ENCODE data around the gene ANKS6.

ANKS6 gene

GRCh38 chr9:98801561-98801960, 5.2 kb upstream of the ANKS6 start:
- TF ChIP-seq FOXP2 (optimal IDR thresholded peaks at IDR 0.05; ENCODE audit: borderline replicate concordance, extremely low read depth, extremely low read length, insufficient read depth) (no peak), TAF1 (IDR thresholded peaks at IDR 0.05; ENCODE audit: borderline replicate concordance, insufficient read depth, low read length) (no peak), POLR2AphosphoS5 (IDR thresholded peaks at IDR 0.05; ENCODE audit: low read depth, low read length) (no peak), SIN3A (IDR thresholded peaks at IDR 0.05; ENCODE audit: borderline replicate concordance, insufficient read depth, low read length) (no peak)
- TF ChIP-seq, protein P1, sequence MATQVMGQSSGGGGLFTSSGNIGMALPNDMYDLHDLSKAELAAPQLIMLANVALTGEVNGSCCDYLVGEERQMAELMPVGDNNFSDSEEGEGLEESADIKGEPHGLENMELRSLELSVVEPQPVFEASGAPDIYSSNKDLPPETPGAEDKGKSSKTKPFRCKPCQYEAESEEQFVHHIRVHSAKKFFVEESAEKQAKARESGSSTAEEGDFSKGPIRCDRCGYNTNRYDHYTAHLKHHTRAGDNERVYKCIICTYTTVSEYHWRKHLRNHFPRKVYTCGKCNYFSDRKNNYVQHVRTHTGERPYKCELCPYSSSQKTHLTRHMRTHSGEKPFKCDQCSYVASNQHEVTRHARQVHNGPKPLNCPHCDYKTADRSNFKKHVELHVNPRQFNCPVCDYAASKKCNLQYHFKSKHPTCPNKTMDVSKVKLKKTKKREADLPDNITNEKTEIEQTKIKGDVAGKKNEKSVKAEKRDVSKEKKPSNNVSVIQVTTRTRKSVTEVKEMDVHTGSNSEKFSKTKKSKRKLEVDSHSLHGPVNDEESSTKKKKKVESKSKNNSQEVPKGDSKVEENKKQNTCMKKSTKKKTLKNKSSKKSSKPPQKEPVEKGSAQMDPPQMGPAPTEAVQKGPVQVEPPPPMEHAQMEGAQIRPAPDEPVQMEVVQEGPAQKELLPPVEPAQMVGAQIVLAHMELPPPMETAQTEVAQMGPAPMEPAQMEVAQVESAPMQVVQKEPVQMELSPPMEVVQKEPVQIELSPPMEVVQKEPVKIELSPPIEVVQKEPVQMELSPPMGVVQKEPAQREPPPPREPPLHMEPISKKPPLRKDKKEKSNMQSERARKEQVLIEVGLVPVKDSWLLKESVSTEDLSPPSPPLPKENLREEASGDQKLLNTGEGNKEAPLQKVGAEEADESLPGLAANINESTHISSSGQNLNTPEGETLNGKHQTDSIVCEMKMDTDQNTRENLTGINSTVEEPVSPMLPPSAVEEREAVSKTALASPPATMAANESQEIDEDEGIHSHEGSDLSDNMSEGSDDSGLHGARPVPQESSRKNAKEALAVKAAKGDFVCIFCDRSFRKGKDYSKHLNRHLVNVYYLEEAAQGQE (IDR thresholded peaks at IDR 0.05; ENCODE audit: insufficient read depth in 1 of 2, low read depth in 2 of 2, low read length in 2 of 2), result no peak

DNA sequence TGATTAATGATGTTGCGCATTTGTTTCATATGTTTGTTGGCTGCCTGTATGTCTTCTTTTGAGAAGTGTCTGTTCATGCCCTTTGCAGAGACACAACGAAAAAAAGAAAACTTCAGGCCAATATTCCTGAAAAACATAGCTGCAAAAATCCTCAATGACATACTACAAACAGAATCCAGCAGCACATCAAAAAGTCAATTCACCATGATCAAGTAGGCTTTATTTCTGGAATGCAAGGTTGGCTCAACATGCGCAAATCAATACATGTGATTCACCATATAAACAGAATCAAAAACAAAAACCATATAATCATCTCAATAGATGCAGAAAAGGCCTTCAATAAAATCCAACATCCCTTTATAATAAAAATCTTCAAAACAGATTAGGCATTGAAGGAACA, 1.9 kb upstream of the ANKS6 start:
- no peak for TF ChIP-seq FOXP2 (optimal IDR thresholded peaks at IDR 0.05; ENCODE audit: borderline replicate concordance, extremely low read depth, extremely low read length, insufficient read depth)
- TF ChIP-seq SIN3A (IDR thresholded peaks at IDR 0.05; ENCODE audit: borderline replicate concordance, insufficient read depth, low read length), result no peak
- TF ChIP-seq POLR2AphosphoS5 (IDR thresholded peaks at IDR 0.05; ENCODE audit: low read depth, low read length), result no peak
- TF ChIP-seq TAF1 (IDR thresholded peaks at IDR 0.05; ENCODE audit: borderline replicate concordance, insufficient read depth, low read length), result no peak
- TF ChIP-seq, protein P1 (IDR thresholded peaks at IDR 0.05; ENCODE audit: insufficient read depth in 1 of 2, low read depth in 2 of 2, low read length in 2 of 2), result no peak

GRCh38 chr9:98797491-98797890, 1.1 kb upstream of the ANKS6 start:
- TF ChIP-seq POLR2AphosphoS5 (IDR thresholded peaks at IDR 0.05; ENCODE audit: low read depth, low read length) (no peak), FOXP2 (optimal IDR thresholded peaks at IDR 0.05; ENCODE audit: borderline replicate concordance, extremely low read depth, extremely low read length, insufficient read depth) (no peak)
- TF ChIP-seq, protein P1 (IDR thresholded peaks at IDR 0.05; ENCODE audit: insufficient read depth in 1 of 2, low read depth in 2 of 2, low read length in 2 of 2), result no peak

GRCh38 chr9:98795970-98796363, 388 bp downstream of the ANKS6 start:
- TF ChIP-seq POLR2AphosphoS5 (IDR thresholded peaks at IDR 0.05; ENCODE audit: low read depth, low read length), result no peak
- no peak for TF ChIP-seq FOXP2 (optimal IDR thresholded peaks at IDR 0.05; ENCODE audit: borderline replicate concordance, extremely low read depth, extremely low read length, insufficient read depth)
- no peak for TF ChIP-seq SIN3A (IDR thresholded peaks at IDR 0.05; ENCODE audit: borderline replicate concordance, insufficient read depth, low read length)
- TF ChIP-seq, protein P1 (IDR thresholded peaks at IDR 0.05; ENCODE audit: insufficient read depth in 1 of 2, low read depth in 2 of 2, low read length in 2 of 2), result no peak
- no peak for TF ChIP-seq TAF1 (IDR thresholded peaks at IDR 0.05; ENCODE audit: borderline replicate concordance, insufficient read depth, low read length)

GRCh38 chr9:98795295-98795955, 930 bp downstream of the ANKS6 start:
- no peak for TF ChIP-seq FOXP2 (optimal IDR thresholded peaks at IDR 0.05; ENCODE audit: borderline replicate concordance, extremely low read depth, extremely low read length, insufficient read depth)
- TF ChIP-seq, protein P1 (IDR thresholded peaks at IDR 0.05; ENCODE audit: insufficient read depth in 1 of 2, low read depth in 2 of 2, low read length in 2 of 2), result no peak
- TF ChIP-seq POLR2AphosphoS5 (IDR thresholded peaks at IDR 0.05; ENCODE audit: low read depth, low read length), result no peak
- no peak for TF ChIP-seq TAF1 (IDR thresholded peaks at IDR 0.05; ENCODE audit: borderline replicate concordance, insufficient read depth, low read length)
- TF ChIP-seq SIN3A (IDR thresholded peaks at IDR 0.05; ENCODE audit: borderline replicate concordance, insufficient read depth, low read length), result no peak
